Measurements from ENCODE around the gene HSP90B1.
A peak's percentile ranks its signal among the peaks of the same experiment; 100 is the strongest.

HSP90B1 gene

DNA sequence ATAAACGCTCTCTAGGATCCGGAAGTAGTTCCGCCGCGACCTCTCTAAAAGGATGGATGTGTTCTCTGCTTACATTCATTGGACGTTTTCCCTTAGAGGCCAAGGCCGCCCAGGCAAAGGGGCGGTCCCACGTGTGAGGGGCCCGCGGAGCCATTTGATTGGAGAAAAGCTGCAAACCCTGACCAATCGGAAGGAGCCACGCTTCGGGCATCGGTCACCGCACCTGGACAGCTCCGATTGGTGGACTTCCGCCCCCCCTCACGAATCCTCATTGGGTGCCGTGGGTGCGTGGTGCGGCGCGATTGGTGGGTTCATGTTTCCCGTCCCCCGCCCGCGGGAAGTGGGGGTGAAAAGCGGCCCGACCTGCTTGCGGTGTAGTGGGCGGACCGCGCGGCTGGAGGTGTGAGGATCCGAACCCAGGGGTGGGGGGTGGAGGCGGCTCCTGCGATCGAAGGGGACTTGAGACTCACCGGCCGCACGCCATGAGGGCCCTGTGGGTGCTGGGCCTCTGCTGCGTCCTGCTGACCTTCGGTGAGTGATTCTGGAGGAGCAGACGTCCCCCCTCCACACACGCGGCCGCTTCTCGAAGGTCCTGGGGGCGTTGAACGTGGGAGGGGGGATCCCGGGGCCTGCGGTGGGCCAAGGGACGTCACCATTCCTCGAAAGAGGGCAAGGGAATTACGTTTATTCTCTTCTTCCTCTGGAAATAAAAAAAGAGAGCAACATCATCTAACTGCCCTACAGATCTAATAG, at the start of gene HSP90B1:
Gene HSP90B1, plus strand, starts transcription at position 377 of the 753 bp plus-strand sequence. Its CDS starts 106 bp downstream, at position 483.
- peak; percentile 100 for DNase-seq

DNA sequence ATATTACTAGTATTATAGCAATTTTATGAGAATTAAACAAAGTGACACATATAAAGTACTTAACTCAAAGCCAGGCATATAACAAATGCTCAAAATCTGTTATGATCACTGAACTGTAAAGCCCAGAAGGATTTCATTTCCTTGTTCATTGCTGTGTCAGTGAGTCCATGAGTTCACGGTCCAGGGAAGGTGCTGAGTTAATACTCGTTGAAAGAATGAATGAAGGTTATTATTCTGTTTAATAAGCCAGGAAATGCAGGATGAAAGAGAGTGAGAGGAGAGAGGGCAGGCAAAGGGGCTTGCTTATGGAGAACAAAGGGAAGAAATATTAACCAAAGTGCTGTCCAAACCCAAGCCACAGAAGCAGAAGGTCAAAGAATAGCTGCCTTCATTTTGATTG, 48.9 kb upstream of the HSP90B1 start:
- DNase-seq = no peak

DNA sequence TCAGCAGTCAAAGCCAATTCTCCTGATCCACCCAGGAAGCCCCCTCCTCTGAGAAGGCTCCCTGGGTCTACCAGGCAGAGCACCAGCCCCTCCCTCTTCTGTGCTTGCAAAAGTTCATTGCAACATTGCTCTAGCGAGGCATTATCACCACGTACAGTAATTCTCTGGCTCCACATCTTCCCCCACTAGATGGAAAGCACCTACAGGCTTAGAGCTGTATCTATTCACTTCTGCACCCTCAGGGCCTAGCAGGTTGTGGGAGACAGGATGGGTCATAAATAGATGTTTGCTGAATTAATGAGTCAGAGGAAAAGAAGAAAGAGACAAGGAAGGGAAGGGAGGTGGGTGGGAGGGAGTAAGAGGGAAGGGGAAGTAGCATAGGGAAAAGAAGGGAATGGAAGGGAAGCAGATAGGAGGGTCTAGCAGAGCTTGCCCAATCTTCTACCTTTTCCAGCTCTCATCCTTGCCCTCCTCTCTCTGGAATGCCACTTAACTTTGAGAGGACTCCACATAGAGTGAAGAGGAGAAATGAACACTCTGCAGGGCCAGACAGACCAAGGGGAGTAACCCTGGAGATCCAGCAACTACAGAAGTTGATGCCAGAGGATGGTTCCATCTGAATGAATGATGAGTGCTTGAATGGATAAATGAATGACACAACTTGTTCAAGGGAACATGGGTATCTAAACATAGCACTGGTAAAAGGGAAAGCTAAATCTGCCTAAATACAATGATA, 47.2 kb upstream of the HSP90B1 start:
- DNase-seq = no peak

DNA sequence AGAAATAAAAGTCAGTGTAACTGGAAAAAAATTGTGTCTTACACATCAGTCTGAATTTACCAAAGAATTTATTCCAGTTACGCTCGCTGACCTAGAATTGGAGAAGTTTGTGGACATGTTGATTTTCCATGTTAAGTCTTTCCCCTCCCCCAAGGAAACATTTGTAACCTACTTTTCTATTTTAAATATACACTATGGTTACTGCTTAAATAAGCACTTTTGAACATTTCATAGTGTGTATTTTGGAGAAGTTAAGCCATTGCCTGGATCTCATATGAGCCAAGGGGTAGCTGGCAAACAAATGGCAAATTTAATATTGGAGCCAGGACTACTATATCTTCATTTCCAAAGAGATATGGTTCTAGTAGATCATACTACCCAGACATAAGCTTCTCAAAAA, 46.3 kb upstream of the HSP90B1 start:
- no peak for DNase-seq

DNA sequence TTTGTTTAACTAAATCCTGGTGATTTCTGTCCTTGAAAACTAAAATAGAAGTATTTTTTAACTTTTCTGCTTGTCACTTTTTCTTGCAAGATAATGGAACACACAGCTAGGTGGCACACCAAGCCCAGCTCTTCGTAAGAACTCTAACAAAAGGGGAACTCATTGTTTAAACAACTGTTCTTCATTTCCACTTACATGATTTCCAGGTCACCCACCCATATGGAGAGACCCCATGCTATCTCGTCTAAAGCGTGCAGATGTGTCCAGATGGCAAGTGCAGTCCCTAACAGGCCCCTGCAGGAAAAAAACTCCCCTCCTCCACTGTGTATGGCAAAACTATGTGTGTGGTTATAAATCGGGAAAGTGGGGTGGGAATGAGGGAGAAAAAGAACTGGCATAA, 45.9 kb upstream of the HSP90B1 start:
- DNase-seq = peak; percentile 7

DNA sequence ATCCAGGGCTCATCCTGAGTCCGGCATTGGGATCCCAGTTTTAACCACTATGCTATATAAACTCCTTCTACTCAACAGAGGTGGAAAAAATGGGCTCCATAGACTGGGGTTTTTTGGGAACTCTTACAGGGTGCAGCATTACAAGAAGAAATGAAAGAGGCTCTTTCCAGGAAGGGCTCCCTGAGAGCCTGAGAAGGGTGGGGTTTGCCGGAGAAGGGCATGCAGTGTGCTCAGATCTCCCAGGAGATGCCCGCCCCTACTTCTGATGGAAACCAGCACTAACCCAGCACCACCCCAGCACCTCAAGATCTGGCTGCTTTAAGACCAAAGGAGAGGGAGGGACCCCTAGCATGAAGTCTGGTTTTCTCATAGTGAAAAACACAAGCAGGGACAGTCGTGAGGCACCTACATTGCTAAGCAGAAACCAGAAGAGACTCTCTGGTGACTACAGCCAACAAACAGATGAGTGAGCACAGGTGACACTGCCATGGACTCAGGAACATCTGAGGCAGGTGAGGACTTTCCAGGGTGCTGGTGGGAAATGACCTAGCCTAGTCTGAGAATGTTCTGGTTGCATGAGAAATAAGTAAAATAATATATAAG, 43.9 kb upstream of the HSP90B1 start:
- no peak for DNase-seq

DNA sequence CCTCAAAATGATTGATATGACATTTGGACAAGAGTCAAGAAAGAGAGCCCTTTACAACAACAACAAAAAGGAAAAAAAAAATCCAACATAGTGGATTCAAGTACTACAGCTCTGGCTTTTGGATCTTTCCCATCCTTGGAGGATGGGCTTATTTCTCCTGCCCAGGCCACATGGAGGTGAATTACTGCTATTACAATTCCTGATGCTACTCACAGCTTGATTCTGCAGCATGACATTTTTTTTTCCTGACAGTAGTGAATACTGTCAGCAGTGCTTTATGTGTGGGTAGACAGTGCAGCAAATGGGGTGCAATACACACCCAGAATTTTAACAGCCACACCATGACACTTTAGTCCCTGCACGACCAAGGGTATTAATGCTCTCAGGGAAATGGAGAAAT, 42.5 kb upstream of the HSP90B1 start:
- DNase-seq = no peak

DNA sequence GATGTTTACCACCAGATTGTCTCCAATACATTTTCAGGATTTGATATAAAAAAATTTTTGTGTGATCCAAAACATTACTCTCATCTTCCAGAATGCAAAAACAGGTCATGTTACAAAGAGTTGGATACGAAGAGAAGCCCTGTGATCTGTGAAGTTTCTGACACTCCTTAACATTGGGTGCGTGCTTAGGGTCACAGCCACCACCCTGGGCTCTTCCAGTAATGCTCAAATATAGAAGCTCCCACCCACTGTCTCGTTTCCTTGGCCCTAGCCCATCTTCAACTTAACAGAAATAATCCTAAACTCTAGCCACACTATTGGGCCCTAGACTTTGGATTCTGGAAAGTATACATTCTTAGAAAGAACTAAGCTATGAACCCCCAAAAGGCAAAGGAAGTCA, 32.9 kb upstream of the HSP90B1 start:
- DNase-seq = no peak

DNA sequence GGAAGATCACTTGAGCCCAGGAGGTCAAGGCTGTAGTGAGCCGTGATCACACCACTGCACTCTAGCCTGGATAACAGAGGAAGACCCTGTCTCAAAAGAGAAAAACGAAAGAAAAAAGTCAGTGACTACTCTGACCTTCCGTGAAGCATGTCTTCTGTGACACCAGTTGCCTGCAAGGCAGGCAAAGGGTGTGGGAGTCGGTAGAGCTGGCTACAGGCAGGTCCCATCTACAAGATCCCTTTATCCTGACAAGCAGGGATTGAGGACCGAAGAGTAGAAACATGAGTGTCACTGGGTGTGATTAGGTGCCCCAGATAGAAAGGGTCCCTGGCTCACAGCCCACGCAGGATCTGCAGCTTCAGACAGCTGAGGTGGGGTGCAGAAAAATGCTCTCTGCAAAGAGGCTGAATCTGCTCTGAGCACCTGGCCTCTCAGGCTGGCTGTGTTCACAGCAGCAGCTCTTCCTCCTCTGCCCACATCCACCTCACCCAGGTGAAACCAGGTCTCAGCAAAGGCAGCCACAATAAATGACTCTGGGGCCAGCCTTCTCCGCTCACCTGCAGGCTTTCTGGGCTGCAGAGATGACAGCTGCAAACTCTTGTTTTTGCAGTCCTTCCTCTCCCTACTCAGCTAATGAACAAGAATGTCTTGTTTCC, 28.6 kb upstream of the HSP90B1 start:
- no peak for DNase-seq

DNA sequence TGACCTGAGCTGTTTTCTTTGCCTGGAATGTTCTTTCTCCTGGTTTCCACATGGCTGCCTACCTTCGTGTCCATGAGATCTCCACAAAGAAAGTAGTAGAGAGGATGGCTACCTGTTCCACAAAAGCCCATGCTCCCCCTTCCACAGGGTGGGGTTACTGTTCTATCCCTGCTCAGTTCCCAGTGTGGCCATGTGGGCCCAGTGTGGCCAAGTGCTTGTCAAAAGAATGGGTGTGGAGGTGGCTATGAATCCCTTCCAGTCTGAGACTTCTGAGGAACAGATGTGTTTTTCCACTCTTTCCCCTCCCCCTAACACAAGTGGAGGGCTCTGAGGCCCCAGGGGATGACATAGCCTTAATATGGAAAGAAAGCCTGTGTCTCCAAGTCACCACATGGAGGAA, 26.2 kb upstream of the HSP90B1 start:
- no peak for DNase-seq

DNA sequence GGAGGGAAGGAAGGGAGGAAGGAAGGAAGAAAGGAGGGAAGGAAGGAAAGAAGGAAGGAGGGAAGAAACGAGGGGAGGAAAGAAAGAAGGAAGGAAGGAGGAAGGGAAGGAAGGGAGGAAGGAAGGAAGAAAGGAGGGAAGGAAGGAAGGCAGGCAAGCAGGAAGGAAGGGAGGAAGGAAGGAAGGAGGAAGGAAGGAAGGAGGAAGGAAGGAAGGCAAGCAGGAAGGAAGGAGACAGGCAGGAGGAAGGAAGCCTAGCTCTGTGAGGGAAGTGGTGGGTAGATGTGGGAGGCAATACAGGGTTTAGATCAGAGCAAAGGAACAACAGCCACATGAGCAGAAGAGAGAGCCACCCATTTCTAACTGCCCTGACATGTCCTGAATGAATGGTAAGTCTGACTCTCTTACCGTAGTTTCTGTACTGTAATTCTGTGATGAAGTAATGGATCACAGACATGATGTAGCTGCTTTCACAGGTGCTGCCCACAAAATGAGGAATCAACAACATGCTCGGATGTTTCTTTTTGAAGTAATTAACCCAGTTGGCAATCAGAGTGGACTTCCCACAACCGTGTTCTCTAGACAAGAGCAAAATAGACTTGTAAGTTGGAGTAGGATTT, 24.4 kb upstream of the HSP90B1 start:
- DNase-seq = no peak

DNA sequence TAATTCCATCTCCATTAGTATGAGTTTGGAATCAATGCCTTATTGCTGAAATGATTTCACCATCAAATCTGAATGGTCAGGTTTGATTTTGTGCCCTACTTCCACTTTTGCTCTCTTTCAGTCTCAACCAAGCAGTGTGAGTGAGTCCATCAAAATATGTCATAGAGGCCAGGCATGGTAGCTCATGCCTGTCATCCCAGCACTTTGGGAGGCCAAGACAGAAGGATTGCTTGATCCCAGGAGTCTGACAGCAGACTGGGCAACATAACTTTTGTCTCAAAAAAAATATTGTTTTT, 22.0 kb upstream of the HSP90B1 start:
- DNase-seq = no peak

DNA sequence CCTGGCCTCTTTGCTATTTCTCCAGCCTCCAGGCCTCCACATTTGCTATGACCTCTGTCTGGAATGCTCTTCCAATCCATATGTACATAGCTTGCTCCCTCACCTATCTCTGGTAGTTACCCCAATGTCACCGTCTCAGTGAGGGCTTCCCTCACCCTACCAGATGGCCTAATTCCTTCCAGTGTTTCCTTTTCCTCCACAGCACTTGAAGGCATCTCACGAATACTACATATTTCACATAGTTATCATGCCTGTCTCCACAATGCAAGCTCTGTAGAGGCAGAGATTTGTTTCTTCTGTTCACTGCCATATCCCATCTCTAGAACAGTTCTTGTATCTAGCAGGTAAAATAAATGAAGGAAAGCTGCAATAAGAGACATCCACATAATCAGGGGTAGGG, 21.3 kb upstream of the HSP90B1 start:
- no peak for DNase-seq

DNA sequence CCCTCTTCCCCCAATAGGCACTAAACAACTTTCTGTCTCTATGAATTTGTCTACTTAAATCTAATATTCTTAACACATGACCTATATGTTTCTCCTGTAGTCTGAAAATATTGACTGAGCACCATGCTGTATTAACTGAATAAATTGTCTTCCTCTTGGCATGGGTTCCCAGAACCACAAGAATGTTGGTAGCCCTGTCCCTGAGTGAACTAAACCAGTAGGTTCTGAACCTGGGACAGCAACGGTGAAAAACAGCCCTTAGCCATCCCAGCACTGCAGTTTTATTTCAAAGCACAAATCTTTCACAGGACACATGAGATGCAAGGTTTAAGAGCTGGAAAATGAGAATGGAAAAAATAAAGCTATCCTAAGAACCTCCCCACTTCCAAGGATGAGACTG, 20.4 kb upstream of the HSP90B1 start:
- no peak for DNase-seq

DNA sequence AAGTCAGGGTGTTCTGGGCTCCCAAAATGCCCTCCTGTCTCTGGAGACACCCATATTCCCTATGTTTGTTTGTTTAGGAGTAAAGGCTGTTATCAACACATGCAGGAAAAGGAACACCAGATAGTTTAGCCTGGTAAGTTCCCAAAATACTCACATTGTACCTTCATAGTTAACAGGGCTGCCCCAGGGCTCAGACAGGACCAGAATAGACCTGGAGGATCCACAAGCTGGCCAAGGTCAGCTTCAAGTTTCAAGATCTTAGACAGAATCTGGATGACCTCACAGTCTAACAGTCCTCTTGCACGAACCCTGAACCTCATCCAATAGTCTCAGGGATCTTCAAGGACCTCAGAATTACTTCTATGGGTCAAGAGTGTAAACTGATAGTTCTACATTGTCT, 18.1 kb upstream of the HSP90B1 start:
- no peak for DNase-seq

DNA sequence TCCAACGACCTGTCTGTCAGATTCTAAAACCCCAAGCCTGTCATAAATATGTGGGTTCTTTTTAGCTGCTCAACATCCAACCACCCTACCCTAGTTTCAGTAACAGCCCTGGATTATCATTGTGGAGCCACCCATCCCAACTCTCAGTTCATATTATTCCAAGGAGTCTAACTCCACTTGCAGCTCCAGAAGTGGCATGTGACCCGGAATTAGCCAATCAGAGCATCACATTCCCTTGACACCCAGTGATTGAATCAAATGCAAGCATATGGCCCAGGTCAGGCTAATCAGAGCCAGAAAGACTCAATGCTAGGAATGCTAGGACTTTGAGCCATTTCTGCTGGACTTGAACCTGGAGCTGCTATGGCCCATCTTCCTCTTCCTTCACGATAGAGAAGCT, 17.1 kb upstream of the HSP90B1 start:
- no peak for DNase-seq

DNA sequence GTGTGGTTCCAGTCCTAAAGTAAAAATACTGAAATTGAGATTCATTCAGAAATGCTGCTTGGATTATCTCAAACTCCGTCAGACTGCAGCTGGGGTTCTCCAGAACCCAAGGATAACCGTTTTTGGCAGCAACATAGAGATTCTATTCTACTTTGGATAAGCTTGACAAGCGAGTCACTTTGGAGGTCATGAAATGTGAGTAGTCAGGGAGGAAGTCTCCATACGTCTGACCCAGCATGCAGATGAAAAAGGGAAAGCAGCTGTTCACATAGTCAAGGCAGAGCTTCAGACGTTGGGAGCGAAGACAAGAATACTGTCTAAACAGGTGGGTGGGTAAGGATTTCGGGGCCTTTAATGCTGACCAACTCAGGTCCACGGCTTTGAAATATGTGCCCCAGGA, 14.9 kb upstream of the HSP90B1 start:
- DNase-seq = no peak

DNA sequence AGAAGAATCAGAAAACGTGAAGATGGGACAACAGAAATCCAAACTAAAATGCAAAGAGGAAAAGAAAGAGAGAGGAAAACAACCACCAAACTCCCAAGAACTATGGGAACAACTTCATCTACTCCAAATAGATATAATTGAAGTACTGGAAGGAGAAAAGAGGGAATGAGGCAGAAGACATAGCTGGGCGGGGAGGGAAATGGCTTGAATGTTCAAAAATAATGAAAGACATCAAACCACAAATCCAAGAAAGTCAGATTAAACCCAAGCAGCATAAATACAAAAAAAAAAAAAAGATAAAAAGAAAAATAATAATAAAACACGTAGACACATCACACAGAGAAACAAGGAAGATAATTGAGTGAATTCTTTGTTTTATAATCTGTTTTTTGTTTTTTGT, 12.3 kb upstream of the HSP90B1 start:
- no peak for DNase-seq

DNA sequence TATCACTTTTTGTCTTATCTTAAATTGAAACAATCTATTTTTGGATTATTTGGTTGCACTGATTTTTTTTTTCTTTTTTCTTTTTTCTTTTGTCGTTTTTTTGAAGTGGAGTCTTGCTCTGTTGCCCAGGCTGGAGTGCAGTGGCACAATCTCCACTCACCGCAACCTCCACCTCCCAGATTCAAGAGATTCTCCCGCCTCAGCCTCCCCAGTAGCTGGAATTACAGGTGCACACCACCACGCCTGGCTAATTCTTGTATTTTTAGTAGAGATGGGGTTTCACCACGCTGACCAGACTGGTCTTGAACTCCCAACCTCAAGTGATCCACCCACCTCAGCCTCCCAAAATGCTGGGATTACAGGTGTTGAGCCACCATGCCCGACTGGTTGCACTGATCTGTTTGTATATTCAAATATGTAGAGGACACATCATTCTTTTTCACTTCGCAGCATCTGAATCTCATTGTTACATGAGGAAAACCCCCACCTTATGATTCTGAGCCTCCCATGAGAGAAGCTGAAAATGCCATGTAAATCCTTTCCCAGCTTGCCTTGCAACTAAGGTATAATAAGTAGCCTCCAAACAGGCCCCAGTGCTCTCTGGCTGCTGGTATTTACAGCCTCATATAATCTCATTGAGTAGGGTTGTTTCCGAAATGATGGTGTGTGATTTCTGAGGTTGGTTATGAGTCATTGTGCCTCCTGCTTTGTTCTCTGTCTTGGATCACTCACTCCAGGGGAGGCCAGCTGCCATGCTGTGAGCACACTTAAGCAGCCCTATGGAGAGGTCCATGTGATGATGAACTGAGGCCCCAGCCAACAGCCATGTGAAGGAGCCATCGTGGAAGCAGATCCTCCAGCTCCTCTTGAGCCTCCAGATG, 5.2 kb upstream of the HSP90B1 start:
- peak; percentile 47 for DNase-seq

DNA sequence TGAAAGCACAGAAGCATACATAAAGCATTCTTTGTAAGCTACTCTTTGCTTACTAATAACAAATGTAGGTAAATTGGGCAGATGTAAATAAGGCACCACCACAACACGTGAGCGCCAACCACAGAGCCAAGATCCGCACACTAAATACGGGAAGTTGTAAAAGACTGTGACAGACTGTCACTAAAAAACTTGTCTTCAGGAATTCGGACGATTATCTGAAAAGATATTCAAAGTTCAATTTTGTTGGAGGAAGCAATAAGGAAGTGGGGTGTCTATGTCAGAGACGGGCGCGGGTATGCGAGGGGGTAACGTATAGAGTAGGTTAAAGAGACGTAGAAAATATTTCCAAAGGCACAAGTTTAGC, 1.5 kb upstream of the HSP90B1 start:
- DNase-seq = peak; percentile 44

DNA sequence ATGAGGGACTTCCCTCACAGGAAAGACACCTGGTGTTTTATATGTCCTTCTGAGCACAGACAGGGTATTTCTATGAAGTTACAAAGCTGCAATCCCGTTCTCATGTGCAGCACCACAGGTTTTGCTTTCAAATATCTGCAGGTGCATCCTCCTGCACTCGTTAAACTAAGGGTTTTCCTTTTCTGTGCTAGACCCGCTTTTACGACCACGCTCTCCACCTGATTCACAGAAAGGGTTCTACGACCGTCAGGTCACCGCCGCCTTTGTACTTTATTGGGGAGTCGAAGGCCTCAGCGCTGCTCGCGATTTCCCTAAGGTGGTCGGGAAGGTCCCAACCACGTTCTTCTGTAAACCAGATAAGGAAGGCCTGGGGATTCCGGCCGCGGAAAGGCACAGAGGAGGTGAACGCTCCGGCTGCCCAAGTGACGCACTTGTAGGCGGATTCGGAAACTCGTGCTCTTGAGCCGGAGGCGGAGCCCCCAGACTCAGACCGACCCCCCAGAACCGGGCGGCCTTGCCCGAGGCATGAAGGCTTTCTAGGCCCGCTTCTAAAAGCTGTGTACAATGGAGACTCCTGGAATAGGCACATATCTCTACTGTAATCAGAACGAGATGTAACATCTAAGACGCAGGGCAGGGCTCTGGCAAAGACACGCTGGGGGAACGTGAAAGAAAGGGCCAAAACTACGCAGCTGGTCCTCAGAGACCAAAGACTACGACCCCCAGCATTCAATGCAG, 995 bp upstream of the HSP90B1 start:
- DNase-seq = peak; percentile 77

DNA sequence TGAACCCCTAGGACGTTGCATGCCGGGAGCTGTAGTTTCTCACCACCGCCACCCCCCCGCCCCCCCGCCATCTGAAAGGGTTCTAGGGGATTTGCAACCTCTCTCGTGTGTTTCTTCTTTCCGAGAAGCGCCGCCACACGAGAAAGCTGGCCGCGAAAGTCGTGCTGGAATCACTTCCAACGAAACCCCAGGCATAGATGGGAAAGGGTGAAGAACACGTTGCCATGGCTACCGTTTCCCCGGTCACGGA, 501 bp upstream of the HSP90B1 start:
- DNase-seq = peak; percentile 90

All from stimulated activated naive CD4-positive, alpha-beta T cell treated with Interleukin-2 at 50 U/mL for 16 hours (primary cell).